HK-2 (cell line): ENCODE results near the gene TEX11.
A peak's percentile ranks its signal among the peaks of the same experiment; 100 is the strongest.
"Not testable (repeated sequence)": the region's sequence is repeated elsewhere in the genome, so short reads cannot be mapped to it uniquely, and the experiment has no call there.

ENCODE experiments used
- DNase-seq: peaks from one replicate; pipeline ENCODE4 v3.0.0-alpha.2; 2018; ENCODE audit not compliant: unreplicated experiment

TEX11 gene

DNA sequence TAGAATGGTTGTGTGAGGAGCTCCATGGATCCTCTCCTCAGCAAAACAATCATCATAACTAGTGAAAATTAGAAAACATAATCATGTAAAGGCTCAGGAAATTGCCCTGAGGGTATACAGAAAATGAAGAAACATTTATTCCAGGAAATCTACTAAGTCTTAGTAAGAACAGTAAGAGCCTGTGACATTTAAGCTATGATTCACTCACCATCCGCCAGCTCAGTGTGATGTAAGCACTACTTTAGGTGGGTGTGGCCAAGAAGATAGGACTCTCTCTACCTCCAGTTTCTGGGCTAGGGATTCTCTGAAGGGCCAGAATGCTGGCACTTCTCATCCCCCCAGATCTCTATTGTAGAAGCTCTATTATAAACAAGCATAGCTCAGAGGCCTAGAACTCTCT lies 316.4 kb downstream of the TEX11 start:
- no peak for DNase-seq

DNA sequence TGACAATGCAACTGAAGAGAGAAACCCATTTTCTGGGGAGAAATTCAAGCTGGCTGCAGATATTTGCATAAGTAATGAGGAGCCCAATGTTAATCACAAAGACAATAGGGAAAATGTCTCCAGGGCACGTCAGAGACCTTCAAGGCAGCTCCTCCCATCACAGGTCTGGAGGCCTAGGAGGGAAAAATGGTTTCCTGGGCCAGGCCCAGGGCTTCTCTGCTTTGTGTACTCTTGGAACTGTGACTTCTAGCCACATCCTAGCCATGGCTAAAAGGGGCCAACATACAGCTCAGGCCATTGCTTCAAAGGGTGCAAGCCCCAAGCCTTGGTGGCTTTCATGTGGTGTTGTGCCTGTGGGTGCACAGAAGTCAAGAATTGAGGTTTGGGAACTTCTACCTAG lies 321.4 kb downstream of the TEX11 start:
- not testable (repeated sequence) for DNase-seq

DNA sequence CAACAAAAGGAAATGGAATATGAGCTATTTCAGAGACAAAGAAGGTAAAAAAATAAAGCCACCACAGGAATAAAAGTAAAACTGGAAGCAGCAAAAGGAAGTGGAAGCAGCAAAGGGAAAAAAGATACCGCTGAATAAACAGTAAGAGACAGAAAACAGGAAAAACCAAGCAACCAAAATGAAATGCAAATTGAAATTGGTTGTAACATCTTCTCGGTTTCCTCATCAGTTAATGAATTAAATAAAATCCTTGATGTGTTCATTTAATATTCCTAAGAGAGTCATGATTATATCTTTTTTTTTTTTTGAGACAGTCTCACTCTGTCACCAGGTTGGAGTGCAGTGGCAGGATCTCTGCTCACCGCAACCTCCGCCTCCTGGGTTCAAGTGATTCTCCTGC lies 331.1 kb downstream of the TEX11 start:
- DNase-seq: no peak

- DNase-seq: not testable (repeated sequence)
Observed at GRCh38 chrX:70569922-70570576, 338.5 kb downstream of the TEX11 start.

DNA sequence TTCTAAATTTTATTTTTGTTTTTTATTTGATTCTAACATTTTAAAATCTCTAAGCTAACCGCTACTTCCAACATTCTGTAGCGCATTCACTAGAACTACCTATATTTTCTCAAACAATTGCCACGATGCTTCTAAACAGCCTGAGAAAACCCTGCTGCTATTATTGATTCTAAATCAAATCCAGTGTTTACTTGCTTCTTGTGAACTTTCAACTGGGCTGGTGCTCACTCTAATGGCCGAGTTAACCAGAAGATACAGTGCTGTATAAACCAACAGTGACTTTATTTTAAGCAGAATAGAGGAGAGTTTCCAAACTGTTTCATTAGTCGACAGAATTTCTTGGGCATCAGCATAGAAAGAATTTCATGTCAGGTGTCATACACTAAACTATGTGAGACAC lies 353.6 kb downstream of the TEX11 start:
- no peak for DNase-seq

- DNase-seq: no peak
Observed at GRCh38 chrX:70554523-70554922, 354.0 kb downstream of the TEX11 start.

DNA sequence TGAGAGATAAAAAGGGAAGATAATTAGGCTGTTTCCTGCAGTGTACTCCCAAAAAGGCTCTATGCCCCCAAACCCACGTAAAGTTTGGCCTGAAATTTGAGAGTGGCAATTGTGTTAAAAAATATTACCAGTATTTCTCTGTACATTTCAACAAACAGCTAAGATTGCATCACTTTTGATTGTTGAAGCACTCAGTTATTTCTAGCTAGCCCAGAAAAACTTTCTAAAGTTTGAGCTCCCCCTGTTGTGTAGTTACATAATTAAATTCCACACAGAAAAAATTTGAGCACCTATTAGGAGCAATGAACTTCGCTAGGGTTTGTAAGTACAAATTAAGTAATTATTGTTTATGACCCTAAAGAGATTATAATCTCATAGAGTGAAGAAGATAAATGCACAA lies 354.4 kb downstream of the TEX11 start:
- no peak for DNase-seq

DNA sequence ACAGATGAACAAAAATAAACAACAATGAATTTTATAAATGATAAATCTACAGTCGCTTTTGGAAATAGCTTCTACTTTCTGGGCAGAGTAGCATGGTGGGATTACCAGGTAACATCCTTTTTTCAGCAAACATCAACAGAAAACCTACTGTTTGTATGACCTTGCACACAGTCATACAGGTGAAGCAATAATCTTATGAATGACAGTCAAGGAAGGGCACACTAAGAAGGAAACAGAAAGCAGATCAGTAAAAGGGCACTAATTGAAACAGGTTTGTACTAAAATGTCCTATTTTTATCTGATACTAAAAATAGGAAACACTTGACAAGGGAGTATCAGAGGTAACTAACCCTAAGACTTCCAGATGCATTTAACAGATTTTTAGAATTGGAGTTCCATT lies 355.0 kb downstream of the TEX11 start:
- no peak for DNase-seq

DNA sequence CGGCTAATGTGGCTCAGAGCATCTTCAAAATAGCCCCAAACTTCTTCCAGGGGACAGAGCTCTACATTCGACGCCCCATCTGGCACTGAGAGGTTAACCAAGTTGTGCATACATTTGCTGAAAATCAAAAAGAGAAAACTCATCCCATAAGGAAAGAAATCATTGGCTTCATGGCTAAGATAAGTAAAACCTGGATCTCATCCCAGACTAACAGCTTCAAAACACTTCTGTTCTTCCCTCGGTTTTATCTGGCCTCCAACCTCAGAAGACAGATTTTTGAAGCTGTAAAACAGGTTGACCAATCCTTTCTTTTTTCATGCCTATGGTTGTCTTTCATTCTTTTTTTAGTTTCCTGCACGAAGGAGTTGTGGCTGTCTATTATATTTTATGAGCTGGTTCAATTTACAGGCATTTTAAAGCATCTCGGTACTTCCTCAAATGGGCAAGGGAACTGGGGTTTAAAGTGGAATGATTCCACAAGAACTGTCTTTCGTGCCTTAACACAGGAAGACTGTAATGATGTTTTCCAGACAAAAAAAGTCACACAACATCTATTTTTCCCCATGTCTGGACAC lies 356.3 kb downstream of the TEX11 start:
- no peak for DNase-seq

DNA sequence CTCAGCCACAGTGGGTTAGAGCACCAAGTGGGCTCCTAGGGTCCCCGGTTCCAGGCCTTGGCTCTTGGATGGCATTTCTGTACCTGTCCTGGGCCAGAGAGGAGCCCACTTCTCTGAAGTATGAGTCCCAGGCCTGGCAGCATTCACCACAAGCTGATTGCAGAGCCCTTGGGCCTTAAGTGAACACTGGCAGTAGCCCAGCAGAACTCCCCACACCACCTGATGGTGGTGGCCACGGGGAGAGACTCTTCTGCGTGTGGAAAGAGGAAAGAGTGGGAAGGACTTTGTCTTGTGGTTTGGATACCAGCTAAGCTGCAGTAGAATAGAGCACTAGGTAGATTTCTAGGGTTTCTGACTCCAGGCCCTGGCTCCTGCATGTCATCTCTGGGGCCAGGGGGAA lies 359.1 kb downstream of the TEX11 start:
- no peak for DNase-seq

GRCh38 chrX:70535198-70535597 lies 373.3 kb downstream of the TEX11 start:
- DNase-seq: no peak

DNA sequence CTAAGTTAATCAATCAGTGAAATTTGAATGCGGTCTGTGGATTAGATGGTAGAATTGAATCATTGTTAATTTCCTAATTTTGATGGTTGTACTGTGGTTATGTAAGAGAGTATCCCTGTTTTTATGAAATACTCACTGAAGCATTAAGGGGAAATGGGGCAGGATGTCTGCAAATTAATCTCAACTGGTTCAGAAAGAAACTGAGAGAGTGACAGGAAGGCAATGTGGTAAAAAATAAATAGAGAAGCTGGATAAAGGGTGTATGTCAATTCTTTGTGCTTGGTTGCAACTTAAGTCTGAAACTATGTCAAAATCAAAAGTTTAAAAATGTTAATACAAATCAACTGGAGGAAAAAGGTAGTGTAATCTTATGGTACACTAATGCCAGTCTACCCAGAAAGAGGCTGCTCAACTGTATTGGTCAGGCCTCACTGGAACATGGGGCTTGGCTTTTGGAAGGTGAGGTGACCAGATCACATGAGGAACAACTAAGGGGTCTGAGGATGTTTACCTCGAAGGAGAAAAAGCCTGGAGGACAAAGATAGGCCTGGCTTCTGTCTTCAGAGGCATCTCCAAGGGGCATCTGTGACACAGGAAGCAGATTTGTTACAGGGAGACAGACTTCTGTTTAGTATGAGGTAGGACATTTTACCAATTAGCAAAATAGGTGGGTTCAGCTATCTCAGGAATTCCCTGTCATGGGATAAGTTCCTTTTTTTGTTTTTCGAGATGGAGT lies 380.7 kb downstream of the TEX11 start:
- no peak for DNase-seq

GRCh38 chrX:70527053-70527452 lies 381.5 kb downstream of the TEX11 start:
- no peak for DNase-seq

- peak; percentile 52 for DNase-seq
Observed at GRCh38 chrX:70525733-70526132, 382.8 kb downstream of the TEX11 start.

- not testable (repeated sequence) for DNase-seq
Observed at GRCh38 chrX:70515692-70516091, 392.8 kb downstream of the TEX11 start.

DNA sequence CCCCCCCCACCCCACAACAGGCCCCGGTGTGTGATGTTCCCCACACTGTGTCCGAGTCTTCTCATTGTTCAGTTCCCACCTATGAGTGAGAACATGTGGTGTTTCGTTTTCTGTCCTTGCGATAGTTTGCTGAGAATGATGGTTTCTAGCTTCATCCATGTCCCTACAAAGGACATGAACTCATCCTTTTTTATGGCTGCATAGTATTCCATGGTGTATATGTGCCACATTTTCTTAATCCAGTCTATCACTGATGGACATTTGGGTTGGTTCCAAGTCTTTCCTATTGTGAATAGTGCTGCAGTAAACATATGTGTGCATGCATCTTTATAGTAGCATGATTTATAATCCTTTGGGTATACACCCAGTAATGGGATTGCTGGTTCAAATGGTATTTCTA lies 393.2 kb downstream of the TEX11 start:
- not testable (repeated sequence) for DNase-seq

DNA sequence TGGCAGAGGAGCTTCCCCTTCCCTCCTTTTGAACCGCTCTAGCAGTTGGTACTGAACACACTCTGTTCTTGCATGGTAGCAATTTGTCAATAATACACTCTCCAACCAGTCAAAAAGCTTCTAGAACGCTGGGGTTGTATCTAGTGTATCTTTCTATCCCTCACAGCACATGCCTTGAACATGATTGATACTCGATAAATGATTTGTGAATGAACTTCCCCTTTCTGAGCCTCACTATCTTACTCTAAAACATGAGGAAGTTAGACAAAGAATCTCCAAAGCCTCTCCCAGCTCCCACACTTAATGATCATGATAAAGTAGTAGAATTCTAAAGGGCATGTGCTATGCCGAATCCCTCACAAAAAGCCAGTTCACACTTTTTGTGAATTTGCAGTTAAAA lies 399.4 kb downstream of the TEX11 start:
- DNase-seq: no peak

GRCh38 chrX:70508296-70508911 lies 400.1 kb downstream of the TEX11 start:
- no peak for DNase-seq

- no peak for DNase-seq
Observed at GRCh38 chrX:70505451-70505841, 403.1 kb downstream of the TEX11 start.

- DNase-seq: no peak
Observed at GRCh38 chrX:70504772-70505450, 403.6 kb downstream of the TEX11 start.

DNA sequence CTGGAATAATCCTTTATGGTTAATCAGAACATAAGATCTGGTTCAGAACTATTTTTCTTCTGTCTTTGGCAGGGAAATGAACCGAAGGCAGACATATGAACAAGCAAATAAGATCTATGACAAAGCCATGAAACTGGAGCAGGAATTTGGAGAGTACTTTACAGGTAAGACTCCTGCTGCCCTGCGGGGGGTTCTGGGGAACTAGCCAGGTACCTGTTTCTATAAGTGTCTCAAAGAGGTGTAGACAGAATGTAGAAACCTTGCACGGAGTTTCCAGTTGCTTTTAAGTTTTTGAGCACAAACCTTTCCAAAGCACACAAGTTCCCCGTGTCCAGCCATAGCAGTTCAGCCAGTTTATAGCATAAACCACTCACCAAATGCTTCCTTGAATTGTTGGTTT lies 407.7 kb downstream of the TEX11 start:
- no peak for DNase-seq

DNA sequence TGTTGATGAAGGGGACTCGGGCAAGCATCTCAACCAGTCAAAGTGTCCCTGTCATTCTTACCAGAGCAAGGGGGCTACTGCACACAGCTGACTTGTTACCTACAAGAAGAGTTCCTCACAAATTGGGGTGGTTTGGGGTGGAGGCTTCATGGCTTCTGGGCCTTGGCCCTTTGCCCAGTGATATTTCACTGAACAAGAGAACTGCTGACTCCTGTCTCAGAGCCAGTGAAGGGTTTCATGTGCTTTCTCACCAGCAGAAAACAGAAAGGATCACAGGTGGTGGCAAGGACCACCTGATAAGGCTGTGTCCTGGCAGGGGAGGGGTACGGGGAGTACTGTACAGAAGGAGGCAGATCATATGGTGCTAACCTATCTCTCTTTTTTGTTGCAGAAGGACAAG lies 410.4 kb downstream of the TEX11 start:
- no peak for DNase-seq
